Measurements from ENCODE around the gene TUBAL3.
"Not testable (repeated sequence)": the region's sequence is repeated elsewhere in the genome, so short reads cannot be mapped to it uniquely, and the experiment has no call there.

DNA sequence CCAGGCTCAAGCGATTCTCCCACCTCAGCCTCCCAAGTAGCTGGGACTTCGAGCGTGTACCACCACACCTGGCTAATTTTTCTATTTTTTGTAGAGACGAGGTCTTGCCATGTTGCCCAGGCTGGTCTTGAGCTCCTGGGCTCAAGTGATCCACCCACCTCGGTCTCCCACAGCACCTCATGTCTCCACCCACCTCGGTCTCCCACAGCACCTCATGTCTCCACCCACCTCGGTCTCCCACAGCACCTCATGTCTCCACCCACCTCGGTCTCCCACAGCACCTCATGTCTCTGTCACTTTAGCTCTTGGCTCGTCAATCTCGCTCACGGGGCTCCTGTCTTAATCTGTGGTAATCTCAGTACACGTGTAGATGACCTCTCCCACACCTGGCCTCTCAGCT is 24.2 kb downstream of the TUBAL3 start:
- TF ChIP-seq ZFP30 (CRISPR knock-in tag; IDR thresholded peaks at IDR 0.05); RARB (CRISPR knock-in tag; IDR thresholded peaks at IDR 0.05); ZNF70 (CRISPR knock-in tag; IDR thresholded peaks at IDR 0.05); TCF4 (CRISPR knock-in tag; IDR thresholded peaks at IDR 0.05; ENCODE audit: borderline replicate concordance); CSDC2 (CRISPR knock-in tag; IDR thresholded peaks at IDR 0.05); ZFP3 (CRISPR knock-in tag; IDR thresholded peaks at IDR 0.05): not testable (repeated sequence)
- TF ChIP-seq, protein P1, sequence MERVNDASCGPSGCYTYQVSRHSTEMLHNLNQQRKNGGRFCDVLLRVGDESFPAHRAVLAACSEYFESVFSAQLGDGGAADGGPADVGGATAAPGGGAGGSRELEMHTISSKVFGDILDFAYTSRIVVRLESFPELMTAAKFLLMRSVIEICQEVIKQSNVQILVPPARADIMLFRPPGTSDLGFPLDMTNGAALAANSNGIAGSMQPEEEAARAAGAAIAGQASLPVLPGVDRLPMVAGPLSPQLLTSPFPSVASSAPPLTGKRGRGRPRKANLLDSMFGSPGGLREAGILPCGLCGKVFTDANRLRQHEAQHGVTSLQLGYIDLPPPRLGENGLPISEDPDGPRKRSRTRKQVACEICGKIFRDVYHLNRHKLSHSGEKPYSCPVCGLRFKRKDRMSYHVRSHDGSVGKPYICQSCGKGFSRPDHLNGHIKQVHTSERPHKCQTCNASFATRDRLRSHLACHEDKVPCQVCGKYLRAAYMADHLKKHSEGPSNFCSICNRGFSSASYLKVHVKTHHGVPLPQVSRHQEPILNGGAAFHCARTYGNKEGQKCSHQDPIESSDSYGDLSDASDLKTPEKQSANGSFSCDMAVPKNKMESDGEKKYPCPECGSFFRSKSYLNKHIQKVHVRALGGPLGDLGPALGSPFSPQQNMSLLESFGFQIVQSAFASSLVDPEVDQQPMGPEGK (CRISPR knock-in tag; IDR thresholded peaks at IDR 0.05; ENCODE audit: borderline replicate concordance) = not testable (repeated sequence)

Measured in SK-N-SH treated with all-trans-retinoic acid at 6 μM for 48 hours (cell line).